Measurements from ENCODE around the gene DDX10.
A peak's percentile ranks its signal among the peaks of the same experiment; 100 is the strongest.
"Not testable (repeated sequence)": the region's sequence is repeated elsewhere in the genome, so short reads cannot be mapped to it uniquely, and the experiment has no call there.

Gene DDX10

DNA sequence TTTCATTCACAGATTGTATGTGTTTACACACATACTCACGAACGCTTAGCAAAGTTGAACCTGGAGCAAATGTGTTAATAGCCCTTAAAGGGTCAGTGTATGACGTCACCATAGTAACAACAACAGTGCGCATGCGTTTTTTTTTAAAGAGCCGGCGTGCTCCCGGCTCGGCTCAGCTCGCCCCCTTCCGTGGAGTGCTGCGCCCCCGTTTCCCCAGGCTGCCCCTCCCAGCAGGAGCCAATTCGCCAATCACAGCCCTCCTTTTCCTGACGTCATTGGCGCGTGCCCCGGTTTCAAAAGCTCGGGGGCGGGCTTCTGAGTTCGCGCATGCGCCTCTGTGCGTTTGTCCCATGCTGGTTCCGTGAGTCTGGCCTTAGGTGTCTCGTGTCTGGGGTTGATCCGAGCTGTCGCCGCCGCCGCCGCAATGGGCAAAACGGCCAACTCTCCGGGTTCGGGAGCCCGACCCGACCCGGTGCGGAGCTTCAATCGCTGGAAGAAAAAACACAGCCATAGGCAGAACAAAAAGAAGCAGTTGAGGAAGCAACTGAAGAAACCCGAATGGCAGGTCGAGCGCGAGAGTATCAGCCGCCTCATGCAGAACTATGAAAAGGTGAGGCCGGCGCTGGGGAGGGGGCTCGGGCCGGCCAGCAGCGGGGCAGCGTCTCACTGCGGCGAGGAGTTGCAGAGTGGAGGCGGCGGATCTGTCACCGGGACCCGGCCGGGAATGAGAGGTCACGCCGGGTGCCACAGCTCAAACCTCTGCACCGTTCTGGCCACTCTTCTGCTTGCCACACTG lies at the start of gene DDX10:
Gene DDX10 (plus strand): TSS at position 340 of the 796 bp plus-strand sequence. CDS start 85 bp downstream, at position 425.
- DNase-seq = peak; percentile 98

DNA sequence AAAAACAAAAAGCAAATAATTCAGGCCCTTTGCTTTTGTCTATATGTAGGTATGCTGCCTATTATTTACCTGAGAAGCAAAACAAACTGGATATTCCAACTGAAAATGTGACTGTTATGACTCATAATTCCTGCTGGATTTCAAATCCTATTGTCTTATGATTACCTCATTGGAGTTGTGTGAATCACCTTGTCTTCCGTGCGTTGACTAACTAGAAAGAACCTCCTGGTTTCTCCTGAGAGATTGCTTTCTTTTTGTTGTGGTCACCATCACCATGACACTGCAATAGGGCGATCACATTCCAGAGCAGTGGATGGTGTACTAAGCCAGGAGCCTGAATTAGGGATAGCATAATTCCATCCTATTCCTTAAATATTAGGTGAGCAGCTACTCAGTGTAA lies 48.3 kb upstream of the DDX10 start:
- DNase-seq = no peak

DNA sequence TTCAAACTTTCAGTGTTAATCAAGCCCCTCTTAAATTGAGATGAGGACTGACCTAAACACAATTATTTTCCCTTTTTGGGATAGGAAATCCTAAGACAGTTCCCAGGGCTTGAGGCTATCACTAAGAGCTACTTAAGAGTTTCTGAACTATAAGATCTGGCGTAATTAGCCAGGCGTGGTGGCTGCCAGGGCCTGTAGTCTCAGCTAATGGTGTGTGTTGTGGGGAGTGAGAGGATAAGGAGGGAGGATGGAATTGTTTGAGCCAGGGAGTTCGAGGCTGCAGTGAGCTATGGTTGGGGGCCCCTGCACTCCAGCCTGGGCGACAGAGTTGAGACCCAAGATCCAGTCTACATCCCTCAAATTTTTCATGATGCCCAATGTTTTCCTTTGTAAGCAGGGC lies 47.8 kb upstream of the DDX10 start:
- no peak for DNase-seq

DNA sequence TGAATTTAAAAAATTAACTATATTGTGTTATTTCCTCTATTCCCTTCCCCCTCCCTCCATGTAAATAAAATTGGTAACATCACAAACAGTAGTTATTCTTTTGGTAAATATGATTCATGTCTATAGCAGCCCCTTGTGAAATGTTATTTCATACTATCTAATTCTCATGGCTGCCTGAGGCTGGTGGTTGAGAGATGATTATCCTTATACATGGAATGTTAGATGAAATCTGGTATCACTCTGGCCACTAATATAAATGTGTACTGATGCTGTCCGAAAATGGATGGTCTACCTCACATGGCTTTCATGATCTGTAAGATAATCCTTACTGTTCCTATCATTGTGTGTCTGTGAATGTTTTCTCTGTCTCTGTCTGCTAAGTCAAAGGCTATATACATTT lies 46.3 kb upstream of the DDX10 start:
- DNase-seq = no peak

DNA sequence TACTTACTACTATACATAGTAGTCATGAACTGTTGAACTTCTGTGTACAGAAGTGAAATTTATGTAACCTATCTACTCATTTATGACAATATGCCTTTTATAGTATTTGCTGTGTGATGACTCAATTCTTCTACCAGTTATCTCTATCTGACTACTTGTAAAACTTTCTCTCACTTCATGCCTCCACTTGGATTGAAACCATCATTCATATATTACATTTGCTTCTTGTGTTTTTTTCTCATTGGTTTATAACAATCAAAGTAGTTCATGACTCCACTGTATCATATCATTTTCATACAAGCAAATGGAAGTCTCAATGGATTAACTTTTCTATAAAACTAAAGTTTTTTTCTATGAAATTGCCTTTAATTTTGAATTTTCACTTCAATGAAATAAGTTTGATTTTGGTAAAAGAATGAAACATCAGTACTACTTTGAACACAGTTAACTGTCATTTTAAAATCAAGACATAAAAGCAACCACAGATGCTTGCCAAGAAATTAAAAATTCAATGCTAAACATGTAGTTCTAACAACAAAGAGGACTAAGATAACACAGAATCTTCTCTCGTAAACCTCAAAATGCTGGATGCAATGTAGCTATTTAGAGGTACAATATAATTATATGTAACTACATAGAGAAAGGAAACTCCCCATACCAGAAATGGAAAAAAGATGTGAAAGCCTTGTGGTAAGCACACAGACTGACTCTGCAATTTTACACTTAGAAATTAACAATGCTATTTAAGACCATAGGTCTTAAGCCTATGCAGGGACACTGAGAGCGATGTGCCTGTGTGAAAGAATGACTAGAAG lies 43.7 kb upstream of the DDX10 start:
- no peak for DNase-seq

DNA sequence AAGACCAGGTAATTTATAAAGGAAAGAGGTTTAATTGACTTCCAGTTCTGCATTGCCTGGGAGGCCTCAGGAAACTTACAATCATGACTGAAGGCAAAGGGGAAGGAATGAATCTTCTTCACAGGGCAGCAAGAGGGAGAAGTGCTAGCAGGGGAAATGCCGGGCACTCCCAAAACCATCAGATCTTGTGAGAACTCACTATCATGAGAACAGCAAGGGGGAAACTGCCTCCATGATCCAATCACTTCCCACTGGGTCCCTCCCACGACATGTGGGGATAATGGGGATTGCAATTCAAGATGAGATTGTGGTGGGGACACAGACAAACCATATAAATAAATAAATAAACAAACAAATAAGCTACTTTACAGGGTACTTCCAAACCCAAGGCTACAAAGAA lies 42.5 kb upstream of the DDX10 start:
- no peak for DNase-seq

DNA sequence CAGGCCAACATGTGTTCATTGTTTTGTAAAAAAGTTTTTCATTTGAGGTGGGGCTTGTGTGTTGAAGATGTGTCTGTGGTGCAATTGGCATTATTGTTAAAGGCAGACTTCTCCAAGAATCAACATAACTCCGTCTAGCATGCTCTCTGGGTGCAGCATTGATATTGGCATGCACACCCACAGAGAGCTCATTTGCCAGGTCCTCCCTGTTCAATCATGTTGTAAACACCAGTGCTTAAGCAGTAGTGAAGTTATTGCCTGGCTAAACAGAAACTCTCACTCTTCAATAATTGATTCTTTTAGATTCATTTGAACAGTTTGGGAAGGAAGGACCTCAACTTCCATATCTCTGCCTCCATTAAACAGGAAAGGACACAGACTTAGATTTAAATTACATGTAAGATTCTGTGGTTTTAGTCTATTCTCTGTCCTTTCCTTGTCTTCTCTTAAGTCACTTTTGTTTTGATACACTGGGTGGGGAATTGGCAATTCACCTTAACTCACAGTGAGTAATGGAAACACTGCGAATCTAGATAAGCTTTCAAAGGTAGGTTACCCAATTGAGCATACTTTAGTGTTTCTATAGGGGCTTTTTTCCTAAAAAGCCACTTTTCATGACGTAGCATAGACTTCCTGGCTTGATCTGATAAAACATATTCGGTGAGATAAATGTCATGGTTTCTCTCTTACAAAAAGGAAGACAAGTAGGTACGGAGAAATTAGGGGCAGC lies 40.5 kb upstream of the DDX10 start:
- DNase-seq = no peak

DNA sequence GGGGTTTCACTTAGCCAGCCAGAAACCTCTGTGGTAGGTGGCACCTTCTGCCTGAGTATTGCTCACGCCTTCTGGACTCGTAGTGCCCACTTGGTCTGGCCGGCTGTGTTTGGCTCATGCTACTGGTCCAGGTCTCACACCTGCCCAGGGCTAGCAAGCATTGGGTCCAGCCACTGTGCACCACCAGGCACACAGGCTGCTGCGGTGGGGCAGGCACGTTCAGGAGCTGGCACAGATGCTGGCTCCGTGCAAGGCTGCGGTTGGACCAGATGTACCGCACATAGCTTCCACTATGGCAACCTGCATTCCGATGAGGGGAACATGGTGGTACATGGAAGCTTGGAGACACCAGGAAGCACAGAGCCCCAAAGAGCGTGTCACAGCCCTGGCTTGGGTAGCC lies 36.5 kb upstream of the DDX10 start:
- DNase-seq = no peak

DNA sequence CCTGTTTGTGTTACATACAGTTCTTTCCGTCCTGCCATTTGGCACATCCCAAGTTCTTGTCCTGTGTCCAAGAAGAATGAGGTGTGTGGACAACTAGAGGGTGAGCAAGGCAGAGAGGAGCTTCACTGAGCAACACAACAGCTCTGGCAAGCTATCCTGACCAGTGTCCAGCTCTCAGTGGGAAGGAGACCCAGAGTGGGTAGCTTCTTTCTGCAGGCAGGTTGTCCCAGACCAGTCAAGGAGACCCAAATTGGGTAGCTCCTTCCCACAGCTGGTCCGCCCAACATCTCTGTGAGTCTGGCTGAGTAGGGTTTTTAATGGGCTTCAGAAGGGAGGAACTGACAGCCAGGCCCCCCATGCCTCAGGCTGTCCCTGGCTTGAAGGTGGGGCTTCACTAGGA lies 36.1 kb upstream of the DDX10 start:
- DNase-seq = no peak

DNA sequence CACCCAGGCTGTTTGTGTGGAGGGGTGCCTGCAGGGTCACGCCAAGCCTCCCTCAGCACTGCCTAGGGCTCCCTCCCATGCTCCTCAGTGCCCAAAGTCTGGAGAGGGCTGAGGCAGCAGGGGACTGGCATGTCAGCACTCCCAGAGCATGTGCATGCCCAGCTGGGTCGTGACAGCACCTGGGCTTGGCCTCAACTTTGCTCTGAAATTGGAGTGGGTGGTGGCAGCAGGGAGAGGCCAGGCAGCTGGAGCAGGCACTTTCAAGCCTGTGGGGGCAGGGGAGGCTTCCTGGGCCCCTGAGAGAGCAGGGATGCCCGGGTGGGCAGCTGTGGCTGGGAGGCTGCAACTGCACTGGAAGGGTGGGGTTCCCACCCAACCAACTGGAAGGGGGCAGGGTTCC lies 35.6 kb upstream of the DDX10 start:
- DNase-seq = no peak

DNA sequence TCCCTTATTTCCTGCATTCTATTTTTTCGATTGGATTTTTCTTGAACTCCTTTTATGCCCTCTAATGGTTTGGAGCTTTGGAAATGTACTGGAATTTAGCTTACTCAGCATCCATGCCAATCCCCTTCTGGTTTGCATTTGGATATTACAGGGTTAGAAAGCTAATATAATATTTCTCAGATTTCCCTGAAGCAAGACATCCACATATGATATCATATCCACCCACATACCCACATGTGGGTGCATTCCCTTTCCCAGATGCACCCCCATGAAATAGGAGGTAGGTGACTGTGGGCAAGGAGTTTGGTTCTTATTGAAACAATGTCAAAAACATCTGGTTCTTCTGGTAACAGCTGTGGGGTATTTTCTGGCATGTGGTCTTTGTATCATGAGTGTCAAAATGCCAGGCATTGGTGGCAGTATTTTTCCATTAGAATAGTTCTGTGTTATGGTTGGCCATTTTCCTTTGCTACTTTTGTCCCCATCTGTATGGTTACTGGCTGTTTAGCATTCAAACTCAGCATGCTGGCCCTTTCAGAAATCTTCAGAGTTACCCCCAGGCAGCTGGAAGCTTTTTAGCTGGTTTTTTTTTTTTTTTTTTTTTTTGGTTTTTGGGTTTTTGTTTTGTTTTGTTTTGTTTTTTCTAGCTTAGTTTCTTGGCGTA lies 32.7 kb upstream of the DDX10 start:
- no peak for DNase-seq

DNA sequence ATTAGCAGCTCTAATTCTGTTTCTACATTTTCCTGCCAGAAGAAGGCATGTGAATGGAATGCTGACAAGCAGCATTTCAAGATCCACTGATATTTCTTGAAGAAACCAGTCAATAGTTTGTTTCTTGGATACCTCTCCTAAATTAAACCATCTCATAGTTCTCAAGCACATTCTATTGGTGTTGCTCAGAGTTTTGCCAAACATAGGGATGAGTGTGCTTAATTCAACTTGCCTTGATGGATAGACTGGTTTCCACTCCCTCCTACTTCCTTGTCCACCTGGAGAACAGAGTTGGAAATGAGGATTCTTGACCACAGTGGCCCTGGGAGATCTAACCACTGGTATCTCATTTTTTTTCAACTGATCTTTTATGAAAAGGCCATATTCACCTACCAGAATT lies 29.8 kb upstream of the DDX10 start:
- no peak for DNase-seq

DNA sequence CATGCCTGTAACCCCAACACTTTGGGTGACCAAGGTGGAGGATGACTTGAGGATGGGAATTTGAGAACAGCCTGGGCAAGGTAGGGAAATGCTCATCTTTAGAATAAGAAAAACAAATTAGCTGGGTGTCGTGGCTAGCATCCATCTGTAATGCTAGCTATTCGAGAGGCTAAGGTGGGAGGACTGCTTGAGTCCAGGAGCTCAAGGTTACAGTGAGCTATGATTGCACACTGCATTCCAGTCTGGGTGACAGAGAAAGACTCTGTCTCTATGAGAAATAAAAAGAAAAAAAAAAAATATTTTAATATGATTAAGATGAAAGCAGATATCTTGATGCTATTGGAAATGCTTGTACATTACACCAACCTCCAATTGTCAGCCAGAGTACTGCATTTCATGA lies 28.6 kb upstream of the DDX10 start:
- no peak for DNase-seq

DNA sequence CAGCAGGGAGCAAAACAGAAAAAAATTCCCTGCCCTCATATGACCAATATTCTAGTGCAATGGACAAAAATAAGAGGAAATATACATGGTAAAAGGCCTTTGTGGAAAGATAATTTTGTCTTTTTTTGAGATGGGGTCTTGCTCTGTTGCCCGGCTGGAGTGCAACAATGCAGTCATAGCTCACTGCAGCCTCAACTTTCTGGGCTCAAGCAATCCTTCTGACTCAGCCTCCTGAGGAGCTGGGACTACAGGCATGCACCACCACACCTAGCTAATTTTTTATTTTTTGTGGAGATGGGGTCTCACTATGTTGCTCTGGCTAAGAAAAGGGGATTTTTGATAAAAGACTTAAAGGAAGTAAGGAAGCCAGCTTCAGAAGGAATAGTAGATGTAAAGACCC lies 25.7 kb upstream of the DDX10 start:
- DNase-seq = no peak

DNA sequence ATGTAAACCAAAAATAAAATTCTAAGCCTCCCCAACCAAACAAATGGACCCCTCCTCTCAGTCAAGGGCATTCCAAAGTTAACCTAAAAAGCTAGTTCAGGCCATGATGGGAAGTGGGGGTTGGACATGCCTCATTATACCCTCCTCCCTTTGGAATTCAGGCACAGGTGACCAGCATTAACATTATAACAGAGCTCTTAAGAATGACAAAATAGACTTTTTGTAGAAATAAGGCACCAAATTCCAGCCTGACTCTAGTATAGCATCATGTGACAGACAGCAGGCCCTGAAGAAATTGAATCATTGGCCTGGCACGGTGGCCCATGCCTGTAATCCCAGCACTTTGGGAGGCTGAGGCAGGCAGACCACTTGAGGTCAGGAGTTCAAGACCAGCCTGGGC lies 23.1 kb upstream of the DDX10 start:
- not testable (repeated sequence) for DNase-seq

DNA sequence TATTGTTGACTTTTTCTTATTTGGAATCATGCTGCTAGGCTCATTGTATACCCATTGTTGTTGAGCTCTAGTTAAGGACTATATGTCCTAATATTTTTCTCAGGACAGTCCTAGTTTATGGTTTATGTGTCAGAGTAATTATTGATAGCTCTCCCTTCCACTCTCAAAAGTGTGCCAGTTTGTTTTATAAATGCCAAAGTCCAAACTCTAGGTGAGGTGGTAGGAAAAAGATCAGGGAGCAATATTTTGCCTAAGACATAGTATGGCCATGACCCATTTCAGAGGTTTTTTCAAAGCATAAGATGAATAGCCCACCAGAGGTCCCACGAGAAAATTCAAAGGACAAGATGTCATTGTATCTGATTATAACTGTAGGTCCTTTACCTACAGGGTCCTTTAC lies 20.9 kb upstream of the DDX10 start:
- DNase-seq = no peak

DNA sequence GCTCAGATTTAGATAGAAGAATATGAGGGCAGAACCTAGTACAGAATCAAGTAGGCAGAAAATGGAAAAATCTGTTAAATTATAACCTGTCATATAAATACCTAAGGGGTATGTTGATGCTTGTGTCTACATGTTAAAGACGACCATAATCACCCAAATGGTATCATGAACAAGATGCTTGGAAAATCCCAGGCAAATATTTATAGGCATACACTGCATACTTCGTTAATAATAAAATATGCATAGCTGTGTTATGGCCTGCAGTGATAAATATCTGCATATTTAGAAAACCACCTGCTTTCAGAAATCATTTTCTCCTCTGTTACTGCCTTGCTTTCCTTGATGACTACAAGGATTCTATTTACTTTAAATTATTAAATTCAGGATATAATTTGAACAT lies 18.9 kb upstream of the DDX10 start:
- DNase-seq = no peak

DNA sequence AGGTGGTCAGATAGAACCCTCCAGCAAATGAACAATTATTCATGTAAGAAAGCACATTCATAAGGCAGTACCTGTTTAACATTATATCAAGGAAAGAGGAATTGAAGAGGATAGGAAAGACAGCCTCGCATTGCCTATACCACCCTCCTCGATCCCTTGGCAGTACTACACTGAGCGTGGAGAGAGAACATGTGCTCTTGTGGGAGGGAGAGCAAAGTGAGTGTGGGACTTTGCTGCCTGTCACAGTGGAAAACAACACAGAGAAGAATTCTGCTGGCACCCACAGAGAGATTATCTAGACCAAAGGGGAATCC lies 17.5 kb upstream of the DDX10 start:
- DNase-seq = no peak

DNA sequence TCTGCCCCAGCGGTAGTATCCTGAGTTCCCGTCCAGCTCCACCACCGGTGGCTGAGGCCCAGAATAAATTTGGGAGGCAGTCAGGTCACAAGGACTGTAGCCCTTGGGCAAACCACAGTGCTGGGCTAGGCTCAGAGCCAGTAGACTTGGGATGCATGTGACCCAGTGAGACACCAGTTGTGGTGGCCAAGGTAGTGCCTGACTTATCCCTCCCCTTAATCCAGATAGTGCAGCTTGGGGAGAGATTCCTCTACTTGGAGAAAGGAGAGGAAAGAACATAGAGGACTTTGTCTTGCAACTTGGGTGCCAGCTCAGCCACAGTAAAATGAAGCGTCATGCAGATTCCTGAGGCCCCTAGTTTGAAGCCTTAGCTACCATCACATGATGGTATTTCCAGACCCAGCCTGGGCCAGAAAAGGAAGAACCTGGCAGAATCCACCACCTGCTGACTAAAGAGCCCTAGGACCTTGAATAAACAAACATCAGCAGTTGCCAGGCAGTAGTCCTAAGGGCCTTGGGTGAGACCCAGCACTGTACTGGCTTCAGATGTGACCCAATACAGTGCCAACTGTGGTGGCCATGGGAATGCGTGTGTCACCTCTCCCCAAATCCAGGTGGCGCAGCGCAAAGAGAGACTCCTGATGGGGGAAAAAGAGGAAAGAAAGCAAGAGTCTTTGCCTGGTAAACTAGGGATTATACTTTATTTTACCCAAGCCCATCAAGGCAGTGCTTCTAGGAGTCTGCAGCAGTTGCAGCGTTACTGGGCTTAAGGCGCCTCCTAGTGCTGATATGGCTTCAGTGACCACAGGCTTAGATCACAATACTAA lies 17.0 kb upstream of the DDX10 start:
- DNase-seq = peak; percentile 50

DNA sequence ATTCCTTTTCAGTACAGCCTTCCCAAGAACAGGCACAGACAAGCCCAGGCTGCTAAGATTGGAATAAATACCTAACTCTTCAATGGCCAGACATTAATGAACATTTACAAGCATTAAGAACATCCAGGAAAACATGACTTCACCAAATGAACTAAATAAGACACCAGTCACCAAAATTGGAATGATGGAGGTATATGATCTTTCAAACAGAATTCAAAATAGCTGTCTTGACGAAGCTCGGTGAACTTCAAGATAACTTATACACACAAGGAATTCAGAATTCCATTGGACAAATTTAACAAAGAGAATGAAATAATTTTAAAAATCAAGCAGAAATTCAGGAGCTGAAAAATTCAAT lies 16.4 kb upstream of the DDX10 start:
- DNase-seq = no peak

DNA sequence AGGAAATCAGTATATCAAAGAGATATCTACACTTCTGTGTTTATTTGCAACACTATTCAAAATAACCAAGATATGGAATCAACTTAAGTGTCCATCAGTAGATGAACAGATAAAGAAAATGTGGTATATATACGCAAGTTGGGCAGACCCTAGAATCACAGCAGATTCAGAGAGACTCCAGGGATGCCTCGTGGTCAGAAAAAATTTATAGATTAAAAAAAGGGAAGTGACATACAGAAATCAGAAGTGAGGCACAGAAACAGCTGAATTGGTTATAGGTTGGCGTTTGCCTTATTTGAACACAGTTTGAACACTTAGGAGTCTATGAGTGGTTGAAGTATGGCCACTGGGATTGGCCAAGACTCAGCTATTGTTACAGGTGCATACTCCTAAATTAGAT lies 10.8 kb upstream of the DDX10 start:
- not testable (repeated sequence) for DNase-seq

DNA sequence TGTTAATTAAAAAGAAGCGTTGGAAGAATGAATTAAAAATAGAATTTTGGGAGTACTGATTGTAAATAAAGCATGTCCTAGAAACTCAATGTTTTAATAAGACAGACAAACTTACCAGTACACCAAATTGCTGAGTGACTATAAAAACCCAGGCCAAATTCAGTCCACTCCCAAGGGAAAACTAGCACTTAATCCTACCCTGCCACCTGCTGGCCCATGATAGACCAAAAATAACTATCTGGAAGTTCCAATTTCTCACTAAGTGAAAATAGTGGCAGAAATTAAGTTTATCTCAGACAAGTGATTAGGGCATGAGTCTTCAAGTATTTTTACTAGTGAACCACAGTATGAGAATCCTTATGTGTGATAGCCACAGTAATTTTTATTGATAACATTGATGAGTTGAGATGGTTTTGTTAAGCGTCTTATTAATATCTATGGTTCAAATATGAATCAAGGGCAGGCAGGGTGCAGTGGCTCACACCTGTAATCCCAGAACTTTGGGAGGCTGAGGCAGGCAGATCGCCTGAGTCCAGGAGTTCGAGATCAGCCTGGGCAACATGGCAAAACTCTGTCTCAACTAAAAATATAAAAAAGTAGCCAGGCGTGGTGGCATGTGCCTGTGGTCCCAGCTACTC lies 9.8 kb upstream of the DDX10 start:
- DNase-seq = no peak
